ENCODE results near the gene TIMM10B. TPM values are rescaled to one million over a fixed set of nuclear protein-coding genes. Genes with fewer than 3 reads are reported as not detected.
A peak's percentile ranks its signal among the peaks of the same experiment; 100 is the strongest.

Gene TIMM10B
- total RNA-seq, 1 donor, result 70.2 TPM

- Histone ChIP-seq H3K4me1 (ENCODE audit: insufficient read depth, low read length) (no peaks in the 10 kb centered on the region), H3K4me3 (ENCODE audit: low read length) (no peak overlapping the region), H3K27me3 (ENCODE audit: insufficient read depth, low read length) (no peaks in the 10 kb centered on the region), H3K9me3 (ENCODE audit: low read depth, low read length) (no peaks in the 10 kb centered on the region)
Measured at GRCh38 chr11:6457581-6458320, 23.6 kb upstream of the TIMM10B start.

GRCh38 chr11:6458352-6459098, 22.8 kb upstream of the TIMM10B start:
- H3K4me1 ChIP-seq (ENCODE audit: insufficient read depth, low read length), result no peaks in the 10 kb centered on the region
- H3K4me3 ChIP-seq (ENCODE audit: low read length), result no peak overlapping the region
- no peaks in the 10 kb centered on the region for H3K9me3 ChIP-seq (ENCODE audit: low read depth, low read length)
- no peaks in the 10 kb centered on the region for H3K27me3 ChIP-seq (ENCODE audit: insufficient read depth, low read length)

- H3K4me3 ChIP-seq (ENCODE audit: low read length), result no peak overlapping the region
- H3K9me3 ChIP-seq (ENCODE audit: low read depth, low read length), result no peaks in the 10 kb centered on the region
- no peaks in the 10 kb centered on the region for H3K27me3 ChIP-seq (ENCODE audit: insufficient read depth, low read length)
- no peaks in the 10 kb centered on the region for H3K4me1 ChIP-seq (ENCODE audit: insufficient read depth, low read length)
Measured at GRCh38 chr11:6459099-6459450, 22.2 kb upstream of the TIMM10B start.

GRCh38 chr11:6468712-6469495, 12.4 kb upstream of the TIMM10B start:
- Histone ChIP-seq H3K4me3 (ENCODE audit: low read length) (no peak overlapping the region), H3K9me3 (ENCODE audit: low read depth, low read length) (no peaks in the 10 kb centered on the region), H3K27me3 (ENCODE audit: insufficient read depth, low read length) (no peaks in the 10 kb centered on the region), H3K4me1 (ENCODE audit: insufficient read depth, low read length) (peaks cover 17% of the 10 kb centered on the region)

GRCh38 chr11:6469599-6469998, 11.7 kb upstream of the TIMM10B start:
- Histone ChIP-seq H3K4me1 (ENCODE audit: insufficient read depth, low read length) (peaks cover 22% of the 10 kb centered on the region), H3K4me3 (ENCODE audit: low read length) (no peak overlapping the region), H3K9me3 (ENCODE audit: low read depth, low read length) (no peaks in the 10 kb centered on the region), H3K27me3 (ENCODE audit: insufficient read depth, low read length) (no peaks in the 10 kb centered on the region)

- Histone ChIP-seq H3K9me3 (ENCODE audit: low read depth, low read length) (no peaks in the 10 kb centered on the region), H3K4me3 (ENCODE audit: low read length) (no peak overlapping the region)
Measured at GRCh38 chr11:6472934-6473333, 8.4 kb upstream of the TIMM10B start.

GRCh38 chr11:6473451-6474412, 7.6 kb upstream of the TIMM10B start, which contains the start of gene TRIM3:
Gene TRIM3 (minus strand): TSS chr11:6473941. CDS start chr11:6465695, 8,246 bp downstream.
- H3K9me3 ChIP-seq (ENCODE audit: low read depth, low read length), result no peaks in the 10 kb centered on the region
- H3K4me1 ChIP-seq (ENCODE audit: insufficient read depth, low read length), result peaks cover 22% of the 10 kb centered on the region
- H3K27me3 ChIP-seq (ENCODE audit: insufficient read depth, low read length), result no peaks in the 10 kb centered on the region
- peak within 1 kb of the TSS; percentile 60 for H3K4me3 ChIP-seq (ENCODE audit: low read length)

More at GRCh38 chr11:6472934-6473333, 8.4 kb upstream of the TIMM10B start:
- H3K4me1 ChIP-seq (ENCODE audit: insufficient read depth, low read length), result peaks cover 22% of the 10 kb centered on the region
- H3K27me3 ChIP-seq (ENCODE audit: insufficient read depth, low read length), result no peaks in the 10 kb centered on the region

GRCh38 chr11:6474413-6474792, 6.9 kb upstream of the TIMM10B start:
- no peaks in the 10 kb centered on the region for H3K9me3 ChIP-seq (ENCODE audit: low read depth, low read length)
- peaks cover 16% of the 10 kb centered on the region for H3K4me1 ChIP-seq (ENCODE audit: insufficient read depth, low read length)
- peak overlapping the region; percentile 35 for H3K4me3 ChIP-seq (ENCODE audit: low read length)
- H3K27me3 ChIP-seq (ENCODE audit: insufficient read depth, low read length), result no peaks in the 10 kb centered on the region

GRCh38 chr11:6474806-6475500, 6.3 kb upstream of the TIMM10B start:
- H3K4me1 ChIP-seq (ENCODE audit: insufficient read depth, low read length), result peaks cover 17% of the 10 kb centered on the region
- no peaks in the 10 kb centered on the region for H3K27me3 ChIP-seq (ENCODE audit: insufficient read depth, low read length)
- no peak overlapping the region for H3K4me3 ChIP-seq (ENCODE audit: low read length)
- H3K9me3 ChIP-seq (ENCODE audit: low read depth, low read length), result no peaks in the 10 kb centered on the region

- Histone ChIP-seq H3K4me3 (ENCODE audit: low read length) (no peak overlapping the region), H3K27me3 (ENCODE audit: insufficient read depth, low read length) (no peaks in the 10 kb centered on the region), H3K4me1 (ENCODE audit: insufficient read depth, low read length) (peaks cover 27% of the 10 kb centered on the region), H3K9me3 (ENCODE audit: low read depth, low read length) (no peaks in the 10 kb centered on the region)
Measured at GRCh38 chr11:6475936-6476335, 5.4 kb upstream of the TIMM10B start.

- Histone ChIP-seq H3K9me3 (ENCODE audit: low read depth, low read length) (no peaks in the 10 kb centered on the region), H3K4me1 (ENCODE audit: insufficient read depth, low read length) (peaks cover 28% of the 10 kb centered on the region), H3K27me3 (ENCODE audit: insufficient read depth, low read length) (no peaks in the 10 kb centered on the region), H3K4me3 (ENCODE audit: low read length) (no peak overlapping the region)
Measured at GRCh38 chr11:6476571-6476970, 4.7 kb upstream of the TIMM10B start.

- no peaks in the 10 kb centered on the region for H3K9me3 ChIP-seq (ENCODE audit: low read depth, low read length)
- peaks cover 34% of the 10 kb centered on the region for H3K4me1 ChIP-seq (ENCODE audit: insufficient read depth, low read length)
- no peaks in the 10 kb centered on the region for H3K27me3 ChIP-seq (ENCODE audit: insufficient read depth, low read length)
- H3K4me3 ChIP-seq (ENCODE audit: low read length), result peak overlapping the region; percentile 58
Measured at GRCh38 chr11:6480299-6480914, 894 bp upstream of the TIMM10B start.

- Histone ChIP-seq H3K9me3 (ENCODE audit: low read depth, low read length) (no peaks in the 10 kb centered on the region), H3K27me3 (ENCODE audit: insufficient read depth, low read length) (no peaks in the 10 kb centered on the region), H3K4me3 (ENCODE audit: low read length) (peak overlapping the region; percentile 58), H3K4me1 (ENCODE audit: insufficient read depth, low read length) (peaks cover 34% of the 10 kb centered on the region)
Measured at GRCh38 chr11:6481924-6482275, 599 bp downstream of the TIMM10B start.

Data from mononuclear cell (primary cell).